ENCODE measurements around the gene B3GAT1. TPM values are rescaled to one million over a fixed set of nuclear protein-coding genes. Genes with fewer than 3 reads are reported as not detected.

B3GAT1 gene
- total and polyA plus RNA-seq, 2 donors (not counting 1 experiment from before 2014, with no cell fraction given) = 0.06 TPM; not detected in 1

DNA sequence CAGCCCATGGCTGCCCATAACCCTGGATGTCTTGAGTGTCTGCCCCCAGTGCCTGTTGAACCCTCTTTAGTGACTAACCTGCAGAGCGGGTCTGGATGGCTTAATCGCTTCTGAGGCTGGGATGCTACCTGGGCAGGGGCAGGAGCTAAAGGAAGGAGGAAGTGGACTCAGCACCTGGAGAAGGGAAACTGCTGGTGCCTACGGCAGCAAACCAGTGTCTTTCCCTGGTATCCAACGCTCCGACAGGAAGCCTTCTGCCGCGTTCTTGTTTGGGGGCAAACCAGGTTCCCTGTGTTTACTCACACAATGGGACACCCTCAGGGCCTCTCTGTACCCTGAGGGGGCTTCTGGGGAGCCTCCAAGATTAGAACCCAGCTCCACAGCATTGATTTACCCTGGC is 38.1 kb upstream of the B3GAT1 start:
- no peaks in the 10 kb centered on the region for H4K20me1 ChIP-seq (ENCODE audit: control insufficient read depth, insufficient read depth, low read length, poor library complexity, severe bottlenecking)
- H3K27ac Mint-ChIP-seq = no peak overlapping the region
- CTCF ChIA-PET = no interaction called here
- H3K27me3 Mint-ChIP-seq = peaks cover 3% of the 10 kb centered on the region
- WGBS (ENCODE audit: insufficient coverage) = 89% methylated on average over 7 of the region's 7 CpGs
- ATAC-seq (ENCODE audit: low read depth) (no peak), DNase-seq (no peak)
- H3K4me3 Mint-ChIP-seq = no peak overlapping the region
- no peaks in the 10 kb centered on the region for H3K4me1 ChIP-seq (ENCODE audit: control insufficient read depth in 2 of 2, insufficient read depth in 2 of 2, low read length in 2 of 2)
- H3K4me3 ChIP-seq (ENCODE audit: control extremely low read depth in 1 of 5, extremely low read depth in 1 of 5, insufficient read depth in 1 of 5, low read depth in 2 of 5, low read length in 4 of 5) = no peak overlapping the region
- H3K4me2 ChIP-seq (replicated peaks; ENCODE audit: low read depth, low read length, poor library complexity, severe bottlenecking) = no peak overlapping the region
- no peak overlapping the region for H2AFZ ChIP-seq (ENCODE audit: insufficient read depth, low read depth, low read length, poor library complexity, severe bottlenecking)
- intact Hi-C loops (cut with micrococcal nuclease) = no loop called here
- H3K9me3 ChIP-seq (ENCODE audit: control extremely low read depth in 1 of 3, control insufficient read depth in 2 of 3, insufficient read depth in 1 of 3, low read length in 2 of 3) = peaks cover 0 to 13% (median 0%) of the 10 kb centered on the region in 3 donors
- no peak overlapping the region for H3K27ac ChIP-seq (ENCODE audit: low read length in 2 of 2)
- H3K4me1 Mint-ChIP-seq = no peaks in the 10 kb centered on the region
- H3K9me3 Mint-ChIP-seq (ENCODE audit: insufficient read depth) = no peaks in the 10 kb centered on the region
- no peak overlapping the region for H3K9ac ChIP-seq (ENCODE audit: low read length)
- TF ChIP-seq, protein P1, sequence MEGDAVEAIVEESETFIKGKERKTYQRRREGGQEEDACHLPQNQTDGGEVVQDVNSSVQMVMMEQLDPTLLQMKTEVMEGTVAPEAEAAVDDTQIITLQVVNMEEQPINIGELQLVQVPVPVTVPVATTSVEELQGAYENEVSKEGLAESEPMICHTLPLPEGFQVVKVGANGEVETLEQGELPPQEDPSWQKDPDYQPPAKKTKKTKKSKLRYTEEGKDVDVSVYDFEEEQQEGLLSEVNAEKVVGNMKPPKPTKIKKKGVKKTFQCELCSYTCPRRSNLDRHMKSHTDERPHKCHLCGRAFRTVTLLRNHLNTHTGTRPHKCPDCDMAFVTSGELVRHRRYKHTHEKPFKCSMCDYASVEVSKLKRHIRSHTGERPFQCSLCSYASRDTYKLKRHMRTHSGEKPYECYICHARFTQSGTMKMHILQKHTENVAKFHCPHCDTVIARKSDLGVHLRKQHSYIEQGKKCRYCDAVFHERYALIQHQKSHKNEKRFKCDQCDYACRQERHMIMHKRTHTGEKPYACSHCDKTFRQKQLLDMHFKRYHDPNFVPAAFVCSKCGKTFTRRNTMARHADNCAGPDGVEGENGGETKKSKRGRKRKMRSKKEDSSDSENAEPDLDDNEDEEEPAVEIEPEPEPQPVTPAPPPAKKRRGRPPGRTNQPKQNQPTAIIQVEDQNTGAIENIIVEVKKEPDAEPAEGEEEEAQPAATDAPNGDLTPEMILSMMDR (IDR thresholded peaks at IDR 0.05) = no peak
- no peak for TF ChIP-seq EZH2 (IDR thresholded peaks at IDR 0.05; ENCODE audit: borderline replicate concordance, insufficient read depth, low read depth, low read length, poor library complexity, severe bottlenecking)
- H3K36me3 ChIP-seq (replicated peaks in 1 of 2; ENCODE audit: control extremely low read depth in 1 of 2, control insufficient read depth in 1 of 2, extremely low read depth in 1 of 2, insufficient read depth in 2 of 2, low read length in 1 of 2) = no peaks in the 10 kb centered on the region
- no peaks in the 10 kb centered on the region for H3K27me3 ChIP-seq (replicated peaks in 1 of 4; ENCODE audit: control extremely low read depth in 1 of 4, control insufficient read depth in 3 of 4, insufficient read depth in 4 of 4, low read length in 3 of 4)
- POLR2A ChIA-PET = no interaction called here
- H3K79me2 ChIP-seq (ENCODE audit: control insufficient read depth, insufficient read depth, low read length) = no peaks in the 10 kb centered on the region

DNA sequence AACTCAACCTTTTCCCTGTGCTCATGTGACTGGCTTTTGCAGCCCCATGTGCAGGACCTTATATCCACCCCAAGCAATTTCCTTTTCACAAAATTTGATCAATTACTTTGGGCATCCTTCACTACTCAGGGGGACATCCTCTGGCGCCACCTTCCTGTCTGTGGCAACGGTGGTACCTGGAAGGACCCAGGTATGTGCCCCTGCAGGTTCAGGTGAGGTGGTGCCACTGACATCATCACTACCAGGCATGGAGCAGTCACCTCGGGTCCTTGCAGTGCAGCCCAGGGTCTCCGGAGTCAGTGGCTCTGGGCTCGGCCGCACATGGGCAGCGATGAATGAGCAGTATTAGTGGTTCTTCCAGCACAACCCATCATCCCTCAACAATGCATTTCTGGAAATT is 37.7 kb upstream of the B3GAT1 start:
- no peak overlapping the region for H3K4me3 ChIP-seq (ENCODE audit: control extremely low read depth in 1 of 5, extremely low read depth in 1 of 5, insufficient read depth in 1 of 5, low read depth in 2 of 5, low read length in 4 of 5)
- ChIA-PET CTCF (no interaction called here), POLR2A (no interaction called here)
- no peak overlapping the region for H3K4me2 ChIP-seq (replicated peaks; ENCODE audit: low read depth, low read length, poor library complexity, severe bottlenecking)
- Mint-ChIP-seq H3K4me1 (no peaks in the 10 kb centered on the region), H3K27ac (no peak overlapping the region), H3K9me3 (ENCODE audit: insufficient read depth) (no peaks in the 10 kb centered on the region), H3K4me3 (no peak overlapping the region), H3K27me3 (peaks cover 3% of the 10 kb centered on the region)
- no peaks in the 10 kb centered on the region for H3K79me2 ChIP-seq (ENCODE audit: control insufficient read depth, insufficient read depth, low read length)
- no peak overlapping the region for H3K9ac ChIP-seq (ENCODE audit: low read length)
- no peaks in the 10 kb centered on the region for H3K36me3 ChIP-seq (replicated peaks in 1 of 2; ENCODE audit: control extremely low read depth in 1 of 2, control insufficient read depth in 1 of 2, extremely low read depth in 1 of 2, insufficient read depth in 2 of 2, low read length in 1 of 2)
- intact Hi-C loops (cut with micrococcal nuclease) = no loop called here
- ATAC-seq (ENCODE audit: low read depth) (no peak), DNase-seq (no peak)
- H3K9me3 ChIP-seq (ENCODE audit: control extremely low read depth in 1 of 3, control insufficient read depth in 2 of 3, insufficient read depth in 1 of 3, low read length in 2 of 3) = peaks cover 0 to 13% (median 0%) of the 10 kb centered on the region in 3 donors
- no peak overlapping the region for H2AFZ ChIP-seq (ENCODE audit: insufficient read depth, low read depth, low read length, poor library complexity, severe bottlenecking)
- no peak overlapping the region for H3K27ac ChIP-seq (ENCODE audit: low read length in 2 of 2)
- 82% methylated on average over 7 of the region's 7 CpGs for WGBS (ENCODE audit: insufficient coverage)
- H3K27me3 ChIP-seq (replicated peaks in 1 of 4; ENCODE audit: control extremely low read depth in 1 of 4, control insufficient read depth in 3 of 4, insufficient read depth in 4 of 4, low read length in 3 of 4) = no peaks in the 10 kb centered on the region
- no peaks in the 10 kb centered on the region for H3K4me1 ChIP-seq (ENCODE audit: control insufficient read depth in 2 of 2, insufficient read depth in 2 of 2, low read length in 2 of 2)
- TF ChIP-seq, protein P1 (IDR thresholded peaks at IDR 0.05) = no peak
- TF ChIP-seq EZH2 (IDR thresholded peaks at IDR 0.05; ENCODE audit: borderline replicate concordance, insufficient read depth, low read depth, low read length, poor library complexity, severe bottlenecking) = no peak
- no peaks in the 10 kb centered on the region for H4K20me1 ChIP-seq (ENCODE audit: control insufficient read depth, insufficient read depth, low read length, poor library complexity, severe bottlenecking)

All from B cell (primary cell).